CD8-positive, alpha-beta memory T cell (primary cell): ENCODE results near the gene RCAN1. TPM values are rescaled to one million over a fixed set of nuclear protein-coding genes. Genes with fewer than 3 reads are reported as not detected.

Experiments used
- CTCF ChIA-PET: fragments of 350-600 bp; sonication (Branson Sonifier 250); formaldehyde crosslinking; loops from one replicate; lab custom pipeline; 2021; ENCODE audit warnings: antibody characterized with exemption; lab: Charles Lee
- POLR2A ChIA-PET: fragments of 350-600 bp; sonication (Branson Sonifier 250); formaldehyde crosslinking; loops from one replicate; lab custom pipeline; 2021; ENCODE audit warnings: antibody characterized with exemption; lab: Charles Lee
- DNase-seq, 5 donors: peaks; one replicate each; pipeline versions ENCODE4 v3.0.0 to v3.0.0-alpha.2; 2020 to 2022; ENCODE audit warnings: mixed read lengths in 1 of 5
- H3K27ac ChIP-seq: one replicate; pipeline ENCODE4 v1.7.0; 2013; ENCODE audit warnings: low read depth, mild to moderate bottlenecking, low read length, moderate library complexity
- H3K27me3 ChIP-seq: 2 replicates; pipeline ENCODE4 v1.7.0; 2013; ENCODE audit warnings: low read length, mild to moderate bottlenecking; ENCODE audit not compliant: insufficient read depth, poor library complexity, severe bottlenecking
- H3K36me3 ChIP-seq: 2 replicates; pipeline ENCODE4 v1.7.0; 2013; ENCODE audit warnings: mild to moderate bottlenecking, low read length, moderate library complexity; ENCODE audit not compliant: insufficient read depth
- H3K4me1 ChIP-seq: 2 replicates; pipeline ENCODE4 v1.7.0; 2013; ENCODE audit warnings: mild to moderate bottlenecking, low read length, moderate library complexity; ENCODE audit not compliant: insufficient read depth
- H3K4me3 ChIP-seq: 2 replicates; pipeline ENCODE4 v1.7.0; 2013; ENCODE audit warnings: mild to moderate bottlenecking, low read length
- H3K9me3 ChIP-seq: 2 replicates; pipeline ENCODE4 v1.7.0; 2013; ENCODE audit warnings: mild to moderate bottlenecking, low read length
- H3K27ac Mint-ChIP-seq, 8 donors: one replicate each; pipeline ENCODE4 v1.8.0; 2020 to 2021; ENCODE audit warnings: mixed read lengths in 8 of 8, mild to moderate bottlenecking in 6 of 8, inconsistent platforms in 3 of 8, moderate library complexity in 3 of 8
- H3K27me3 Mint-ChIP-seq, 2 donors: one replicate each; pipeline ENCODE4 v1.8.0; 2020 to 2021; ENCODE audit warnings: mixed read lengths in 2 of 2, mild to moderate bottlenecking in 1 of 2, moderate library complexity in 1 of 2
- H3K36me3 Mint-ChIP-seq, 3 donors: one replicate each; pipeline ENCODE4 v1.8.0; 2020 to 2021; ENCODE audit warnings: mixed read lengths in 3 of 3, inconsistent platforms in 1 of 3, mild to moderate bottlenecking in 1 of 3
- H3K4me1 Mint-ChIP-seq, 3 donors: one replicate each; pipeline ENCODE4 v1.8.0; 2020 to 2021; ENCODE audit warnings: mixed read lengths in 3 of 3, inconsistent platforms in 1 of 3, mild to moderate bottlenecking in 1 of 3
- H3K4me3 Mint-ChIP-seq, 7 donors: one replicate each; pipeline ENCODE4 v1.8.0; 2020 to 2021; ENCODE audit warnings: mixed read lengths in 7 of 7, mild to moderate bottlenecking in 6 of 7, moderate library complexity in 4 of 7, inconsistent platforms in 2 of 7
- H3K9me3 Mint-ChIP-seq, 5 donors: one replicate each; pipeline ENCODE4 v1.8.0; 2020 to 2022; ENCODE audit warnings: mixed read lengths in 5 of 5, mild to moderate bottlenecking in 3 of 5, moderate library complexity in 2 of 5, inconsistent platforms in 1 of 5
- polyA plus RNA-seq: library from polyadenylated mRNA; unstranded; fragments of 300-500 nt; fragmentation: Illumina TruSeq; gene quantifications from one replicate; pipeline ENCODE4 v1.2.3, GENCODE V29; 2021
- total RNA-seq, 2 experiments: library from RNA; stranded (reverse); gene quantifications; one replicate each; pipeline ENCODE4 v1.2.3, GENCODE V29; 2021

RCAN1 gene
- total and polyA plus RNA-seq, 3 experiments from 2014 or later: 16.0 to 19.6 (median 16.9) TPM

DNA sequence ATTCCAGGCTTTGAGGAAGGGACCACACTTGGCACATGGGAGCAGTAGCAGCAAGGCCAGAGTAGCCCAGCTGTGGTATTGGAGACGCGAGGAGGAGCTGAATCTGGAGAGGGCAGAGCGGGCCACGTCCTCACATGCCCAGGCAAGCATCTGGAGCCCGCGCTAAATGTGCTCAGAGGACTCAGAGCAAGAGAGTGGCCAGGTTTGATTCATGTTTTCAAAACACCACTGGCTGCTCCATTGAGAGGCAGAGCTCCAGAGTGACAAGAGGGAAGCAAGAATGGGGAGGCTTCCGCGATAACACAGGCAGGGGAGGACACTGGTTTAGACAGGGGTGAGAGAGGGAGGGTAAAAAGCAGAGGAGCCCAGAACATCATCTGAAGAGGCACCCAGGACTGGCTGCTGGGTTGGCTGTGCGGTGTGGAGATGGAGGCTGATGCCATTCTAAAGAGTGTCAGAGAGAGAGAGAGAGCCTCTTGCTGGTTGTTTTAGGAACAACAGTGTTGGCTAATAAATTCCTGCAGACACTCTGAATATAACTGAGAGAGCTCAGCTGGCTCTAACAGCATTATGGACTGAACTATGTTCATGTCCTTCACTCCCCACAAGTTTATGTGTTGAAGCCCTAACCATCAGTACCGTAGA is 32.3 kb downstream of the RCAN1 start:
- H3K27me3 ChIP-seq: no peaks in the 10 kb centered on the region
- POLR2A ChIA-PET: no interaction called here
- Mint-ChIP-seq H3K9me3 (peaks cover 6 to 12% (median 9%) of the 10 kb centered on the region in 5 donors), H3K27me3 (no peaks in the 10 kb centered on the region), H3K4me3 (no peak overlapping the region), H3K36me3 (peaks cover 3 to 34% (median 4%) of the 10 kb centered on the region in 3 donors), H3K4me1 (peaks cover 2 to 13% (median 8%) of the 10 kb centered on the region in 3 donors), H3K27ac (no peak overlapping the region)
- H3K9me3 ChIP-seq: no peaks in the 10 kb centered on the region
- H3K27ac ChIP-seq: no peak overlapping the region
- no peak overlapping the region for H3K4me3 ChIP-seq
- no peaks in the 10 kb centered on the region for H3K4me1 ChIP-seq
- no peak for DNase-seq
- H3K36me3 ChIP-seq: no peaks in the 10 kb centered on the region
- CTCF ChIA-PET: no interaction called here

DNA sequence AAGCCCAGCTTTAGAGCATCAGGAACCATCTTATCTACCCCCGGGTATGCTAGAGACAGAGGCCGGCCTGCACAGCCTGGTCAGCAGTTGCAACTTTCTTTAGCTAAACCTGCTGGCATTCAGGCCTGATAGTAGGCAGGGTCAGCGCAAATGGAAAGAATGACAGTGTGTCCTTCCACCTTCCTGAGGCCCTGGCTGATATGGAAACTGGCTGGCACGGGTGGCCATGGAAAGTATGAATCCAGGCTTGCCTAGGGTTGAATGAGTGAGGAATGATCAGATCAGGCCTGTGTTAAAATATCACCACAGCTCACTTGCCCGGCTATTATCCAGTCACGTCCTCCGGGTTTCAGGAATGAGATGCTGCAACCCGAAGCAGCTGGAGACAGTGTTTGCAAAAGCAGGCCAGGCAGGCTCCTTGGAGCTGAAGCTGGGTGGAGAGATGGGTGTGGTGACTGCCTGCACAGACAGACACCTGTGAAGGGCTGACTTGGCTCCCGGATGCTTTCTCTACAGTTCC is 34.7 kb downstream of the RCAN1 start:
- Histone ChIP-seq H3K4me1 (no peaks in the 10 kb centered on the region), H3K9me3 (no peaks in the 10 kb centered on the region), H3K27me3 (no peaks in the 10 kb centered on the region), H3K36me3 (no peaks in the 10 kb centered on the region), H3K27ac (no peak overlapping the region), H3K4me3 (no peak overlapping the region)
- CTCF ChIA-PET: no interaction called here
- Mint-ChIP-seq H3K36me3 (peaks cover 0 to 13% (median 8%) of the 10 kb centered on the region in 3 donors), H3K27me3 (no peaks in the 10 kb centered on the region), H3K27ac (peak overlapping the region in 1 of 8 donors; percentile 17), H3K9me3 (no peaks in the 10 kb centered on the region), H3K4me1 (peaks cover 4 to 16% (median 12%) of the 10 kb centered on the region in 3 donors), H3K4me3 (no peak overlapping the region)
- DNase-seq: no peak
- POLR2A ChIA-PET: no interaction called here

DNA sequence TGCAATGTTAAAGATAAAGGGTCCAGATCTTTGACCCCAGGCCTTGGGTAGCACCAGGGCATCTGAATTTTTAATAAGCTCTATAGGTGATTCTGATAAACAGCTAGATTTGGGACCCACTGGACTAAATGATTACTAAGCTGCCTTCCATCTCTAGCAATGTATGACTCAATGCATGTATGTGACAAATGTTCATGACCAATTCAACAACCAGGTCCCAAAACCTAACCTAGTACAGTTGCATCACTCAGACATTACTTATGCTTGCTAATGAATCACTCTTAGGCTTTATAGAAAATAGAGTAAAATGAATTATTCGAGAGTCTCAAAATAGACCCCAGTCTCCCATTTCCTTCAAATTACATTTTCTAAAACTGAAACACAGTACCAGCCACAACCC is 35.5 kb downstream of the RCAN1 start:
- DNase-seq: no peak
- H3K4me3 ChIP-seq: no peak overlapping the region
- H3K36me3 ChIP-seq: no peaks in the 10 kb centered on the region
- CTCF ChIA-PET: no interaction called here
- no peak overlapping the region for H3K27ac ChIP-seq
- Mint-ChIP-seq H3K27ac (peak overlapping the region in 1 of 8 donors; percentile 68), H3K4me3 (no peak overlapping the region), H3K36me3 (peaks cover 0 to 11% (median 8%) of the 10 kb centered on the region in 3 donors), H3K9me3 (no peaks in the 10 kb centered on the region), H3K4me1 (peaks cover 6 to 19% (median 17%) of the 10 kb centered on the region in 3 donors), H3K27me3 (no peaks in the 10 kb centered on the region)
- H3K27me3 ChIP-seq: no peaks in the 10 kb centered on the region
- no peaks in the 10 kb centered on the region for H3K9me3 ChIP-seq
- POLR2A ChIA-PET: no interaction called here
- H3K4me1 ChIP-seq: no peaks in the 10 kb centered on the region

DNA sequence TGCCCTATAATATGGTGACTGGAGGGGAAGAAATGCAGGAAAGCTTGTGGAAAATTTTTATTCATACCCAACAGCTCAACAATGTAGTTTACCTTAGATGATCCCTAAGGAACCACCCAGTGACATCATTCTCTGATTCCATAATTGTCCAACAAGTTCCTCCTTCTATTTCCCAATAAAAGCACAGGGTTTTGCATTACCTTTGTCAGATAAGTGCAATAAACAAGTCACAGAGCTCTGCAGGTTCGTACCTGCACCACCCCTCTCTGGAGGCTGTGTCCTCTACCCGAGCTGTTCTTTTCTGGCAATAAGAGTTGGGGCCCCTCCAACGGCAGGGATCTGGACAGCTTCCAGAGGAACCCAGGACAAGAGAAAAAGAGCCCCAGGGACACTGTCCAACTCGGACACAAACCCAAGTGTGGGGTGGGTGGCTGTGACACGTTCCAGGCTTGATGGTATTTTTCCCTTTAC is 38.8 kb downstream of the RCAN1 start:
- Histone ChIP-seq H3K36me3 (no peaks in the 10 kb centered on the region), H3K4me1 (no peaks in the 10 kb centered on the region), H3K9me3 (no peaks in the 10 kb centered on the region), H3K27me3 (no peaks in the 10 kb centered on the region), H3K27ac (no peak overlapping the region), H3K4me3 (no peak overlapping the region)
- ChIA-PET POLR2A (no interaction called here), CTCF (no interaction called here)
- Mint-ChIP-seq H3K9me3 (peaks cover 0 to 4% (median 0%) of the 10 kb centered on the region in 5 donors), H3K27ac (peak overlapping the region in 1 of 8 donors; percentile 22), H3K36me3 (peaks cover 0 to 17% (median 17%) of the 10 kb centered on the region in 3 donors), H3K4me3 (no peak overlapping the region), H3K4me1 (peaks cover 7 to 16% (median 13%) of the 10 kb centered on the region in 3 donors), H3K27me3 (no peaks in the 10 kb centered on the region)
- DNase-seq: no peak

DNA sequence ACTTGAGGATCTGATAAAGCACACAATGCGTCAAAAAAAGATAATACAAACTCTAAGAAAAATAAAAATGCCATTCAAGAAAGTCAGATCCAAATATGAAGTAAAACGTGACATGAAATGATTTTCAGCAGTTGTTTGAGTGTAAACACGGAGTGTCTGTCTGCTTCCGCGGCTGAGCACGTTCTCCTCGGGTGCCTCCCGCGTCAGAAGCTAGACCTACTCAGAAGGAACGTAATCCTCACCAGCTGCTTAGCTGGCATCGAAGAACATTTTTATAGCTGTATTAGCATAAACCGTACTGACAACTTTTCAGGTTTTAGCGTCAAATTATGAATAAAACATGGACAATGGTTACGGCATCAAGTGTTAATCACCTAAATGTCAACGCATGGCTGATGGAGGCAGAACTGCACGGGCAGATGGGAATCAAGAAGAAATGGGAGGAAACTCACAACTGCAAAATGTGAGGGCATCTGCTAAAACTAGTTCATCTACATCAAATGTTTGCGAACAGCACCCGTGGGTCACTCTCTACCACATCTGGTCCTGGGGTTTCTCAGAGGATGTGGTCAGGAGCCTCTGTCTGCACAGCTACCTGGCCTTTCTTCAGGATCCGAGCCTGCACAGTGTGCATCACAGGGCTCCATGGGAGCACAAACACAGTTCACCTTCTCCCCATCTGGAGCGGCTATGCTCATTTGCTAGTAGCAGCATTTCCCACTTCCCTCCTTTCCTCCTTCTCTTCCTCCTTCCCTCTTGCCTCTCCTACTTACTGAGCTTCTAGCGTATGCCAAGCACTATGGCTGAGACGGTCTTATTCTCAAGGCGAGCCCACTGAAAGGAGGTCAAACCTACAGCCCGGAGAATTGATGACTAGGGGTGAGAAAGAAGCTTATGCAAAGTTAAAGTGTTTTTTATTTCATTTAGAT is 40.0 kb downstream of the RCAN1 start:
- Histone ChIP-seq H3K27ac (no peak overlapping the region), H3K9me3 (no peaks in the 10 kb centered on the region), H3K4me3 (no peak overlapping the region), H3K36me3 (no peaks in the 10 kb centered on the region), H3K27me3 (no peaks in the 10 kb centered on the region), H3K4me1 (no peaks in the 10 kb centered on the region)
- ChIA-PET CTCF (no interaction called here), POLR2A (no interaction called here)
- peaks cover 7 to 16% (median 13%) of the 10 kb centered on the region in 3 donors for H3K4me1 Mint-ChIP-seq
- H3K36me3 Mint-ChIP-seq: peaks cover 0 to 17% (median 17%) of the 10 kb centered on the region in 3 donors
- no peak overlapping the region for H3K27ac Mint-ChIP-seq
- no peak for DNase-seq
- H3K9me3 Mint-ChIP-seq: peaks cover 0 to 4% (median 0%) of the 10 kb centered on the region in 5 donors
- H3K27me3 Mint-ChIP-seq: no peaks in the 10 kb centered on the region
- no peak overlapping the region for H3K4me3 Mint-ChIP-seq

DNA sequence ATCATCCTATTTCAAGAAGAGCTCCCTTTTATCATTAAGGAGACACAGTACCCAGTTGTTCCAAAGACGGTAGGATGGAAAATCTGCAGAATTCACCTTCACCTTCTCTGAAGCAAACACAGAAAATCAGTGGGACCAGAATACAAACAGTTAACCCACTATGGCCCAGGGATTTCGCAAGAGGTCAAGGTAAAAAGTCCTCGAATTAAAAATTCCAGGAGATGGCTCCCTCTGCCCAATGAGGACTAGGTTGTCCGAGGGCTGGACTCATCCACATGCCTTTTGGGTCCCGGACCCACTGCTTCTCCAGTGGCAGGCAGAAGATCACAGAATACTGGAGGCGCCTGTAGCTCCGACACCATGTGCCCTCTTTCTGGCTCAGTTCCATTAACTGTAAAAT is 42.9 kb downstream of the RCAN1 start:
- H3K27me3 ChIP-seq: no peaks in the 10 kb centered on the region
- DNase-seq: no peak
- H3K4me3 ChIP-seq: no peak overlapping the region
- Mint-ChIP-seq H3K27ac (no peak overlapping the region), H3K9me3 (peaks cover 0 to 4% (median 0%) of the 10 kb centered on the region in 5 donors), H3K27me3 (no peaks in the 10 kb centered on the region), H3K4me1 (peaks cover 7 to 16% (median 13%) of the 10 kb centered on the region in 3 donors), H3K36me3 (peaks cover 2 to 26% (median 16%) of the 10 kb centered on the region in 3 donors), H3K4me3 (no peak overlapping the region)
- H3K36me3 ChIP-seq: no peaks in the 10 kb centered on the region
- no peak overlapping the region for H3K27ac ChIP-seq
- no peaks in the 10 kb centered on the region for H3K4me1 ChIP-seq
- ChIA-PET CTCF (no interaction called here), POLR2A (no interaction called here)
- no peaks in the 10 kb centered on the region for H3K9me3 ChIP-seq

DNA sequence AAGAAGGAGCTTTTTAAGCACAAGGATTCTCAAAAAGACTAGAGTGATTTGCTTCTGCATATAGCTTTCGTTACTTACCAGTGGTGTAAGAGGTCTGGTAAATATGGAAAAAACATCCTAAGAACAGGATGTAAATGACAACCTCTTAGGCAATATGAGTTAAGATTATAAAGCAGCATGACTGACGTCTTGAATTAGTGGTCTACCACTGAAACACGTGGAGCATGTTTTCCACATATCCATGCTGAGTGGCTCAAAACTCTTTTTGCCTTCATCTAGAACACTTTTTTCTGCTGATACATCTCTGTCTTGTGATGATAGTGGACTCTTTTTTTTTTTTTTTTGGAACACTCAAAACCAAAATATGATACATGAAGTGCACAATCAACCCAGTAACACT is 44.6 kb downstream of the RCAN1 start:
- ChIA-PET POLR2A (interaction anchor here (0.7 kb wide), 1 partner anchor 27 kb away, joined by 4 read pairs; no protein-coding TSS in a partner anchor), CTCF (no interaction called here)
- H3K27ac Mint-ChIP-seq: no peak overlapping the region
- H3K9me3 Mint-ChIP-seq: peaks cover 0 to 4% (median 0%) of the 10 kb centered on the region in 5 donors
- no peak overlapping the region for H3K4me3 ChIP-seq
- DNase-seq: no peak
- H3K36me3 Mint-ChIP-seq: peaks cover 3 to 32% (median 14%) of the 10 kb centered on the region in 3 donors
- H3K27ac ChIP-seq: no peak overlapping the region
- H3K36me3 ChIP-seq: no peaks in the 10 kb centered on the region
- no peaks in the 10 kb centered on the region for H3K27me3 ChIP-seq
- H3K4me3 Mint-ChIP-seq: no peak overlapping the region
- no peaks in the 10 kb centered on the region for H3K27me3 Mint-ChIP-seq
- peaks cover 4 to 13% (median 10%) of the 10 kb centered on the region in 3 donors for H3K4me1 Mint-ChIP-seq
- no peaks in the 10 kb centered on the region for H3K4me1 ChIP-seq
- no peaks in the 10 kb centered on the region for H3K9me3 ChIP-seq
